ENCODE results near the gene ST14. TPM values are rescaled to one million over a fixed set of nuclear protein-coding genes. Genes with fewer than 3 reads are reported as not detected.
A peak's percentile ranks its signal among the peaks of the same experiment; 100 is the strongest.

Gene ST14
- total RNA-seq, 1 donor from 2014 or later: 1.4 TPM

DNA sequence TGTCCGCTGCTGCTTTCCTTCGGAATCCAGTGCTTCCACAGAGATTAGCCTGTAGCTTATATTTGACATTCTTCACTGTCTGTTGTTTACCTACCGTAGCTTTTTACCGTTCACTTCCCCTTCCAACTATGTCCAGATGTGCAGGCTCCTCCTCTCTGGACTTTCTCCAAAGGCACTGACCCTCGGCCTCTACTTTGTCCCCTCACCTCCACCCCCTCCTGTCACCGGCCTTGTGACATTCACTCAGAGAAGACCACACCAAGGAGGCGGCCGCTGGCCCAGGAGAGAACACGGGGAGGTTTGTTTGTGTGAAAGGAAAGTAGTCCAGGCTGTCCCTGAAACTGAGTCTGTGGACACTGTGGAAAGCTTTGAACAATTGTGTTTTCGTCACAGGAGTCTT, 15.4 kb upstream of the ST14 start:
- H2AFZ ChIP-seq (replicated peaks): no peak overlapping the region
- no peaks in the 10 kb centered on the region for H3K9me3 ChIP-seq (ENCODE audit: low read depth)
- Mint-ChIP-seq H3K27me3 (ENCODE audit: insufficient read depth, low read depth) (peaks cover 3% of the 10 kb centered on the region), H3K27ac (peak overlapping the region; percentile 70), H3K4me1 (peaks cover 25% of the 10 kb centered on the region), H3K9me3 (no peaks in the 10 kb centered on the region), H3K36me3 (peaks cover 37% of the 10 kb centered on the region), H3K4me3 (no peak overlapping the region)
- H3K27me3 ChIP-seq: no peaks in the 10 kb centered on the region
- H3K79me2 ChIP-seq (ENCODE audit: low read depth): peaks cover 8% of the 10 kb centered on the region
- no peak overlapping the region for H3K9ac ChIP-seq
- DNase-seq (ENCODE audit: low spot score): no peak
- H3K4me1 ChIP-seq: peaks cover 3% of the 10 kb centered on the region
- H3K4me3 ChIP-seq: no peak overlapping the region
- TF ChIP-seq EZH2phosphoT487 (IDR thresholded peaks at IDR 0.05) (no peak), EZH2 (IDR thresholded peaks at IDR 0.05) (no peak)
- TF ChIP-seq, protein P1, sequence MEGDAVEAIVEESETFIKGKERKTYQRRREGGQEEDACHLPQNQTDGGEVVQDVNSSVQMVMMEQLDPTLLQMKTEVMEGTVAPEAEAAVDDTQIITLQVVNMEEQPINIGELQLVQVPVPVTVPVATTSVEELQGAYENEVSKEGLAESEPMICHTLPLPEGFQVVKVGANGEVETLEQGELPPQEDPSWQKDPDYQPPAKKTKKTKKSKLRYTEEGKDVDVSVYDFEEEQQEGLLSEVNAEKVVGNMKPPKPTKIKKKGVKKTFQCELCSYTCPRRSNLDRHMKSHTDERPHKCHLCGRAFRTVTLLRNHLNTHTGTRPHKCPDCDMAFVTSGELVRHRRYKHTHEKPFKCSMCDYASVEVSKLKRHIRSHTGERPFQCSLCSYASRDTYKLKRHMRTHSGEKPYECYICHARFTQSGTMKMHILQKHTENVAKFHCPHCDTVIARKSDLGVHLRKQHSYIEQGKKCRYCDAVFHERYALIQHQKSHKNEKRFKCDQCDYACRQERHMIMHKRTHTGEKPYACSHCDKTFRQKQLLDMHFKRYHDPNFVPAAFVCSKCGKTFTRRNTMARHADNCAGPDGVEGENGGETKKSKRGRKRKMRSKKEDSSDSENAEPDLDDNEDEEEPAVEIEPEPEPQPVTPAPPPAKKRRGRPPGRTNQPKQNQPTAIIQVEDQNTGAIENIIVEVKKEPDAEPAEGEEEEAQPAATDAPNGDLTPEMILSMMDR (IDR thresholded peaks at IDR 0.05): no peak
- H3K27ac ChIP-seq: no peak overlapping the region
- H4K20me1 ChIP-seq (ENCODE audit: low read depth): peaks cover 7% of the 10 kb centered on the region
- peaks cover 6% of the 10 kb centered on the region for H3F3A ChIP-seq (ENCODE audit: low read depth)
- H3K4me2 ChIP-seq: no peak overlapping the region
- peaks cover 5% of the 10 kb centered on the region for H3K36me3 ChIP-seq

DNA sequence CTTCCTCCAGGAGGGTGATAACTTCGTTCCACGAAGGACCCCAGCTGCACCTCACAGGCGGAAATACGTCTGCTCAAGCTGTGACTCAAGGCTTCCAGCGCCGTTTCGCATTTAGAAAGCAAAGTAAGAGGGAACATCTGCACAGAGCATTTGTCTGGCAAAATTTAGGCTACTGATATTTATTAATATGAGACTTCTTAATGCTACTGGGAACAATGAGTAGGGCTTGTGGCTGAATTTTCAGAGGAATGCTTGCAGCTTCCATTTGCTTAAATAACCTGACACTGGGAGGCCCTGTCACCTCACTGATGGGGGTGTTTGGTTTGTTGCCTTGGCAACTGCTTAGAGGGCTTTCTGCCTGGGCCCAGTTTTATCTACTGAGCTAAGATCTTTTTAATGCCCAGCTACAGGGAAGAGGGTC, 14.7 kb upstream of the ST14 start:
- peaks cover 32% of the 10 kb centered on the region for H3K36me3 Mint-ChIP-seq
- Histone ChIP-seq H3K79me2 (ENCODE audit: low read depth) (peaks cover under 1% of the 10 kb centered on the region), H3K4me1 (peaks cover 3% of the 10 kb centered on the region), H3K27me3 (no peaks in the 10 kb centered on the region), H3K36me3 (peaks cover 3% of the 10 kb centered on the region), H3F3A (ENCODE audit: low read depth) (peaks cover 6% of the 10 kb centered on the region), H3K9ac (no peak overlapping the region), H3K4me2 (no peak overlapping the region), H3K4me3 (no peak overlapping the region), H4K20me1 (ENCODE audit: low read depth) (peaks cover 6% of the 10 kb centered on the region), H3K27ac (no peak overlapping the region), H2AFZ (replicated peaks) (no peak overlapping the region), H3K9me3 (ENCODE audit: low read depth) (no peaks in the 10 kb centered on the region)
- DNase-seq (ENCODE audit: low spot score): peak; percentile 40
- TF ChIP-seq EZH2 (IDR thresholded peaks at IDR 0.05): no peak
- TF ChIP-seq, protein P1 (IDR thresholded peaks at IDR 0.05): no peak
- no peak for TF ChIP-seq EZH2phosphoT487 (IDR thresholded peaks at IDR 0.05)
- H3K4me3 Mint-ChIP-seq: no peak overlapping the region
- H3K9me3 Mint-ChIP-seq: no peaks in the 10 kb centered on the region
- H3K27ac Mint-ChIP-seq: peak overlapping the region; percentile 92
- peaks cover 25% of the 10 kb centered on the region for H3K4me1 Mint-ChIP-seq
- peaks cover 3% of the 10 kb centered on the region for H3K27me3 Mint-ChIP-seq (ENCODE audit: insufficient read depth, low read depth)

- TF ChIP-seq EZH2phosphoT487 (IDR thresholded peaks at IDR 0.05) (no peak), EZH2 (IDR thresholded peaks at IDR 0.05) (no peak)
- TF ChIP-seq, protein P1 (IDR thresholded peaks at IDR 0.05): no peak
- no peak overlapping the region for H3K4me2 ChIP-seq
These were observed 14.2 kb upstream of the ST14 start for GRCh38 chr11:130145311-130145812.

More at GRCh38 chr11:130145311-130145812, 14.2 kb upstream of the ST14 start:
- Histone ChIP-seq H3K27me3 (no peaks in the 10 kb centered on the region), H3K4me1 (peaks cover 3% of the 10 kb centered on the region), H2AFZ (replicated peaks) (no peak overlapping the region), H3K27ac (no peak overlapping the region), H4K20me1 (ENCODE audit: low read depth) (peaks cover 6% of the 10 kb centered on the region), H3K9ac (no peak overlapping the region), H3K36me3 (peaks cover 2% of the 10 kb centered on the region), H3K4me3 (no peak overlapping the region), H3F3A (ENCODE audit: low read depth) (peaks cover 6% of the 10 kb centered on the region), H3K9me3 (ENCODE audit: low read depth) (no peaks in the 10 kb centered on the region), H3K79me2 (ENCODE audit: low read depth) (no peaks in the 10 kb centered on the region)
- H3K27me3 Mint-ChIP-seq (ENCODE audit: insufficient read depth, low read depth): peaks cover 5% of the 10 kb centered on the region
- peaks cover 25% of the 10 kb centered on the region for H3K4me1 Mint-ChIP-seq
- H3K4me3 Mint-ChIP-seq: no peak overlapping the region
- DNase-seq (ENCODE audit: low spot score): no peak
- no peaks in the 10 kb centered on the region for H3K9me3 Mint-ChIP-seq
- H3K36me3 Mint-ChIP-seq: peaks cover 31% of the 10 kb centered on the region
- H3K27ac Mint-ChIP-seq: peak overlapping the region; percentile 92
